Hematopoietic multipotent progenitor cell treated with erythropoietin and hydrocortisone succinate and interleukin-3 and kit ligand, for 6 days (in vitro differentiated cells): Measurements from ENCODE around the gene TCHHL1.

Experiments
- DNase-seq: peaks from one replicate; pipeline ENCODE4 v3.0.0-alpha.2; 2015

Gene TCHHL1

GRCh38 chr1:152089014-152089674 lies at the start of gene TCHHL1:
TCHHL1 (minus strand) TSS chr1:152089064; CDS start chr1:152088143, 921 bp downstream.
- DNase-seq, result no peak

DNA sequence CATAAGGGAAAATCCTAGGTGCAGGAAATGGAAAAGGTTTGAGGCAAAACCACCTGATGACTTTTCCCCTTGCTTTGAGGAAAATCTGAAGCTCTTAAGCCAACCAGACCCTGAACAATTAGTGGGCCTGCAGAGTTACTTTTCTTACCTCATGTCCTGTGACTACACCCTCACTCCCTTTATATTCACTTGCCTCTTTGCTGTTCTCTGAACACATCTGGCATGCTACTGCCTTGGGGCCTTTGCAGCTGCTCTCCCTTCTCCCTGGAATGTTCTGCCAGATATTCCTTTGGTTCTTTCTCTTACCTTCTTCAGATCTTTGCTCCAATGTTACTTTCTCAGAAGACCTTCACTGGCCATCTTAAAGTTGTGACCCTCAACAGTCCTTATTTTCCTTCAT lies 48.4 kb upstream of the TCHHL1 start:
- no peak for DNase-seq

DNA sequence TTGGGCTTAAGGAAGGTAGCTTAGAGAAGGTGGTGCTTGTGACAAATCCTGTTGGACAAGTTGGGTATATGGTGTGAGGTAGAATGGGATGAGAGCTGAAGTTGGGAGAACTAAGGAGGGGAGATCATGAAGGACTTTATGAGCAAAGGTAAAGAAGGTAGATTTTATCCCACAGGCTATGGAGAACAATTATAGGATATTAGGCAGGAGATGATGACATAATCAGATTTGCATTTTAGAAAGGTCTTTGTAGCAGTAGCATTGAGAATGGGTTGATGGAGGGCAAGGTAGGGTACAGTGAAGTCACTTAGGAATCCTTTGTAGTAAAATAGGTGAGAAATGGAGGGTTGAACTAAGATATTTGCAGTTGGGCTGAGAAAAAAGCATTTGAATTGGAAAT lies 41.3 kb upstream of the TCHHL1 start:
- no peak for DNase-seq

- no peak for DNase-seq
These were observed 38.8 kb upstream of the TCHHL1 start for GRCh38 chr1:152127673-152128072.

DNA sequence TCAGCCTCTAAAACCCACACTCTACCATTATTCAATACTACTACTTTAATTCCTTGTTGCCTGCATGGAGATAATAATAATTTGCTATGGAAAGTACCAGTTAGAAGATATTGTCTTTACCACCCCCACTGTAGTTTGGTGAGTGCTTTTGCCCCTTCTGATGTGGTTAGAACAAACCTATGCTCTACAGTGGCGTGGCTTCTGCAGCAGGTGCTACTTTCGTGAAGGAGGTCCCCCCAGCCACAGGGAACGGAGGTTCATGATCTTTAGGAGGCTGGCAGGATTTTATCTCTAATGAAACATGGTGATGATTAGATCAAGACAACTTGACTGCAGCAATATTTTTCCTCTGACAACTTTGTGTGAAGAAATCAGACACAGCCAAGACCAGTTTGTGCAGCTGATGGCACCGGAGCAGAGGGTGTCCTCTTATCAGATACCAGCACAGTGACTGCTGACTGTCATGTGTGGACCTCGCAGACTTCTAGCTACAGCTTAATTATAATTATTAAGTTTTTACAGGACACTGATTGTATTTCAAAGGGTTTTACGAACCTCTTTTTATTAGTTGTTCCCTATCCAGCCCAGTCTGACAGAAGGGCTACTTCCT lies 37.1 kb upstream of the TCHHL1 start:
- DNase-seq, result no peak

- no peak for DNase-seq
These were observed 30.1 kb upstream of the TCHHL1 start for GRCh38 chr1:152118915-152119314.

GRCh38 chr1:152115344-152115743 lies 26.5 kb upstream of the TCHHL1 start, which contains the start of gene TCHH:
TCHH (minus strand) TSS chr1:152115444; CDS start chr1:152114080, 1,364 bp downstream.
- DNase-seq, result no peak

DNA sequence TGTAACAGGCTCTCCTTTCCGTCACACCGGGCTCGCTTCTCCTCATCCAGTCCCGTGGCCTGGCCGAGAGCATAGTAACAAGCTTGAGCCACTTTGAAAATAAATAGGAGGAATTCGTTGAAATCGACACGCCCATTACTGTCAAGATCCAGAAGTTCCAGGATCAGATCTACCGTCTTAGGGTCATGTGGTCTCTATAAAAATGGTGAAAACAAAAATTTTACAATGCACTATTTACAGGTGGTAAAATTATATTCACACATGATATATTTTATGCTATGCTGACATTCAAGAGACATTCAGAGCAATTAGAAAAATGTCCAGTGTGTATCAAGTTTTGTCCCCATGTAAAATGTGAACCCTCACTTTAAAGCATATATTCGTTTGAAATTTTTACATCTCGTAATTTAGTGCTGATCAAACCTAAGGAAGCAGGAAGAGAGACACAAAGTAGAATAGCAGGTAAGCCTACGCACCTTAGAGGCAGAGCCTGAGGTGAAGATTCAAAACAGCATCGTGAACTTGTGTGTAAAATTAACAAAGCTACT lies 24.1 kb upstream of the TCHHL1 start:
- DNase-seq, result no peak

DNA sequence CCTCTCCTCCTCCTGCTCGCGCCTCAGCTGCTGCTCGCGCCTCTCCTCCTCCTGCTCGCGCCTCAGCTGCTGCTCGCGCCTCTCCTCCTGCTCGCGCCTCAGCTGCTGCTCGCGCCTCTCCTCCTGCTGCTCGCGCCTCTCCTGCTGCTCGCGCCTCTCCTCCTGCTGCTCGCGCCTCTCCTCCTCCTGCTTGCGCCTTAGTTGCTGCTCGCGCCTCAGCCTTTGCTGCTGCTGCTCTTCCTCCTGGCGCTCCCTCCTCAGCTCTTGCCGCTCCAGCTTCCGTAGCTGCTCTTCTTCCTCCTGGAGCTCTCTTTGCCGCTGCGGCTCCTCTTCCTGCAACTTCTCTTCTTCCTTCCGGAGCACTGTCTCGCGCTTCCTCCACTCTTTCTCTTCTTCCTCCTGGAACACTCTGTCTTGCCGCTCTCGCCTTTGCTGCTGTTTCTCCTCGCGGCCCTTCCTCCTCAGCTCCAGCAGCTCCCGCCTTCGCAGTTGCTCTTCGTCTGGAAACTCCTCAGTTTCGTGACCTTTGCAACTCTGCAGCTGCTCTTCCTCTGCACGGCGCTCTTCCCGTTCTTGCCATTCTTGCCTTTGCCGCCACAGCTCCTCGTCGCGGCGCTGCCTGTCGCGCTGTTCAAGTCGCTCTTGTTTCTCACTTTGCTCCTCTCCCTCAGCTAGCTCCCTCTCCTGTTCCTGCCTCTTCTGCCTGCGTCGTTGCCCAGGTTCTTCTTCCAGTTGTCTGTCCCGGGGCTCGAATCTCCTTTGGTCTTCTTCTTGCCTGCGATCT lies 23.4 kb upstream of the TCHHL1 start:
- DNase-seq, result peak; percentile 27

DNA sequence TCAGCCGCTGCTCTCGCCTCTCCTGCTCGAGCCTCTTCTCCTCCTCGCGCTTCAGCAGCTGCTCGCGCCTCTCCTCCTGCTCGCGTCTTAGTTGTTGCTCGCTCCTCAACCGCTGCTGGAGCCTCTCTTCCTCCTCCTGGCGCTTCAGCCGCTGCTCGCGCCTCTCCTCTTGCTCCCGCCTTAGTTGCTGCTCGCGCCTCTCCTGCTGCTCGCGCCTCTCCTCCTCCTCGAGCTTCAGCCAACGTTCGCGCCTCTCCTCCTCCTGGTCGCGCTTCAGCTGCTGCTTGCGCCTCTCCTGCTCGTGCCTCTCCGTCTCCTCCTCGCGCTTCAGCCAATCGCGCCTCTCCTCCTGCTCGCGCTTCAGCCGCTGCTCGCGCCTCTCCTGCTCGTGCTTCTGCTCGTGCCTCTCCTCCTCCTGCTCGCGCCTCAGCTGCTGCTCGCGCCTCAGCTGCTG lies 22.7 kb upstream of the TCHHL1 start:
- DNase-seq, result peak; percentile 48

DNA sequence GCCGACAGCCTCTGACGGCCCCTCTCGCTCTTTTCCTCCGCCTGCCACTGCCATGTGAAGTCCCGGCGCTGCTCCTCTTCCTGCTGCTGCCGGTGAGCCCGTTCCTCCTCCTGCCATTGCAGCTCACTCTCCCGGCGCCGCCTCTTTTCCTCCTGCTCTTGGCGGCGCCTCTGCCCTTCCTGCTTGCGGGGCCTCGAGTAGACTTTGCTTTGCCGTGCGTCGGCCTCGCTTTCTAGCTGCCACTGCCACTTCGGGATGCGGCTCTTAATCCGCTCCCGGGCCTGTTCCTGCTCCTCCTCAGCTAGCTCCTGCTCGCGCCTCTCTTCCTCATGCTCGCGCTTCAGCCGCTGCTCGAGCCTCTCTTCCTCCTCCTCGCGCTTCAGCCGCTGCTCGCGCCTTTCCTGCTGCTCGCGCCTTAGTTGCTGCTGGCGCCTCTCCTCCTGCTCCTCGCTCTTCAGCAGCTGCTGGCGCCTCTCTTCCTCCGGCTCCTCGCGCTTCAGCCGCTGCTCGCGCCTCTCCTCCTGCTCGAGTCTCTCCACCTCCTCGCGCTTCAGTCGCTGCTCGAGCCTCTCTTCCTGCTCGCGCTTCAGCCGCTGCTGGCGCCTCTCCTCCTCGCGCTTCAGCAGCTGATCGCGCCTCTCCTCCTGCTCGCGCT lies 22.1 kb upstream of the TCHHL1 start:
- peak; percentile 55 for DNase-seq

- peak; percentile 64 for DNase-seq
These were observed 21.5 kb upstream of the TCHHL1 start for GRCh38 chr1:152110365-152110859.

DNA sequence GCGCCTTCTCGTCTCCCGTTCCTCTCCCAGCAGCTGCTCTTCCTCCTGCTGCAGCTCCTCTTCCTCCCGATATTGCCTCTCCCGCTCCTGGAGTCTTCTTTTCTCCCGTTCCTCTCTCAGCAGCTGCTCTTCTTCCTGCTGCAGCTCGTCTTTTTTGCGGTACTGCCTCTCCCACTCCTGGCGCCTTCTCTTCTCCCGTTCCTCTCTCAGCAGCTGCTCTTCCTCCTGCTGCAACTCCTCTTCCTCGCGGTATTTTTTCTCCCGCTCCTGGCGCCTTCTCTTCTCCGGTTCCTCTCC lies 21.1 kb upstream of the TCHHL1 start:
- no peak for DNase-seq

- DNase-seq, result peak; percentile 4
These were observed 20.6 kb upstream of the TCHHL1 start for GRCh38 chr1:152109231-152109997.

GRCh38 chr1:152108882-152109222 lies 20.0 kb upstream of the TCHHL1 start:
- DNase-seq, result no peak

- DNase-seq, result peak; percentile 14
These were observed 19.4 kb upstream of the TCHHL1 start for GRCh38 chr1:152107984-152108881.

GRCh38 chr1:152107031-152107983 lies 18.4 kb upstream of the TCHHL1 start:
- DNase-seq, result peak; percentile 5

GRCh38 chr1:152104854-152105253 lies 16.0 kb upstream of the TCHHL1 start:
- DNase-seq, result no peak

GRCh38 chr1:152096931-152097330 lies 8.1 kb upstream of the TCHHL1 start:
- DNase-seq, result no peak

DNA sequence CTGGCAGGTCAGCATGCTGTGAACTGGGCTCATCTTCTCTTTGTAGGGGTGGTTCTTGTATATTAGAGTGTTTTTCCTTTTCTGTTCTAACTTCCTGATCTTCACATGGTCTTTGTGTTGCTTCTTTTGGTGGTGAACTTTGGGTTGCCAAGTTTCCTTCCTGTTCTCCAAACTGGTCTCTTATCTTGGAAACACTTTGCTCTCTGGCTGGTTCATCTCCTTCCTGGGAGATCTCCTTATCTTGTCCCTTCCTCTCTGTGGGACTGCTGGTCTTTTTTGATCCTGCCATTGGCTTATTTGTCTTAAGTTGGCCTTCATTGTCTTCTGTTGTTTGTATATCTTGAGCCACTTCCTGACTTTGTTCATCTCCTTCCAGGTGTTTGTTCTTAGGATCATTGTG lies 2.1 kb downstream of the TCHHL1 start:
- peak; percentile 11 for DNase-seq
